Measurements from ENCODE around the gene ACOT12. TPM values are rescaled to one million over a fixed set of nuclear protein-coding genes. Genes with fewer than 3 reads are reported as not detected.

ACOT12 gene
- polyA plus RNA-seq (2011; rRNA removed) (0.18 TPM in 1 of 2 replicates, not detected in the other), polyA minus RNA-seq (2011; rRNA and poly(A)+ RNA removed) (not detected in 2 replicates)

DNA sequence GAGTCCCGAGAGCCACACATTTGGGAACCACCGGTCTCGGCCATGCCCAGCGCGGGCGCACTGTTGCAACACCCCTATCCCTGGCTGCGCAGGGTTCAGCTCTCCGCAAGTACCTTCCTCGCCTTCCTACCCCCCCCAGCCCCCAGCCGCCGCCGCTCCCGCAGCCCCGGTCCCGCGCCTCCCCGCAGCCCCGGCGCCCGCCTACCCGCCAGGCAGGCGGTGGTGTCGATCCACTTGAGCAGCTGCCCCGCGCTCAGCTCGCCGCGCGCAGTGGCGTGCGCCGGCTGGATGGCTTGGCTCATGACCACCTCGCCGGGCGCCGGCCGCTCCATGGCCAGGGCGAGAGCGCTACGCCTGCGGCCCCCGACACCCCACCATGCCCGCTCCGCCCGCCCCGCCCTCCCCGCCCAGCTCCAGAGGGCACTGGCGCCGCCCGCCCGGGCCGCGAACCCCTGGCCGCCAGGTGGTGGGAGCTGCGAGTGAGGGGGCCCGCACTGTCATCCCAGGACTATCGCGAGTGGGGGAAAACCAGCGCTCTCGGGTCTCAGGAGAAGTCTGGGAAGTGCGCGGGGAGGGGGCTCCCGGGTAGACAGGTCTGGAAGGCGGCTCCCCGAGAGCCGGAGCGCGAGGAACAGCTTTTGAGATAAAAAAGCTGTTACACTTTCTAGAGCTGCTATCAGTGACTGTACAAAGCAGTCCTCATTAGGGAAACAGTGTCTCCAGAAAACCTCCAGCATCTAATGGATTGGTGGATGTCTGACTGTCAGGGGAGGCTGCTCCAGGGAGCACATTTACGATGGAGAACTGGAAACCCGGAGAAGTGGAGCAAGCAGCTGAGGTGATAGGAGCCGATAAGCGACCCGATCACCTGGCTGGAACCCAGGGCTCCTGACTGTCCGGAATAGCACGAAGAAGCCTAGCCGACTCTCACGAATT, at the start of gene ACOT12:
ACOT12 (minus strand) TSS at position 352 of the 936 bp plus-strand sequence; CDS start at position 332, 20 bp downstream.
- TF ChIP-seq, protein P1, sequence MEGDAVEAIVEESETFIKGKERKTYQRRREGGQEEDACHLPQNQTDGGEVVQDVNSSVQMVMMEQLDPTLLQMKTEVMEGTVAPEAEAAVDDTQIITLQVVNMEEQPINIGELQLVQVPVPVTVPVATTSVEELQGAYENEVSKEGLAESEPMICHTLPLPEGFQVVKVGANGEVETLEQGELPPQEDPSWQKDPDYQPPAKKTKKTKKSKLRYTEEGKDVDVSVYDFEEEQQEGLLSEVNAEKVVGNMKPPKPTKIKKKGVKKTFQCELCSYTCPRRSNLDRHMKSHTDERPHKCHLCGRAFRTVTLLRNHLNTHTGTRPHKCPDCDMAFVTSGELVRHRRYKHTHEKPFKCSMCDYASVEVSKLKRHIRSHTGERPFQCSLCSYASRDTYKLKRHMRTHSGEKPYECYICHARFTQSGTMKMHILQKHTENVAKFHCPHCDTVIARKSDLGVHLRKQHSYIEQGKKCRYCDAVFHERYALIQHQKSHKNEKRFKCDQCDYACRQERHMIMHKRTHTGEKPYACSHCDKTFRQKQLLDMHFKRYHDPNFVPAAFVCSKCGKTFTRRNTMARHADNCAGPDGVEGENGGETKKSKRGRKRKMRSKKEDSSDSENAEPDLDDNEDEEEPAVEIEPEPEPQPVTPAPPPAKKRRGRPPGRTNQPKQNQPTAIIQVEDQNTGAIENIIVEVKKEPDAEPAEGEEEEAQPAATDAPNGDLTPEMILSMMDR (IDR thresholded peaks at IDR 0.05; ENCODE audit: insufficient read depth, low read depth, low read length): no peak
- Histone ChIP-seq H3K36me3 (ENCODE audit: control insufficient read depth, insufficient read depth, low read length) (no peaks in the 10 kb centered on the region), H3K4me3 (ENCODE audit: low read depth, low read length) (peak within 1 kb of the TSS; percentile 37), H3K27me3 (ENCODE audit: control insufficient read depth, insufficient read depth, low read length) (no peaks in the 10 kb centered on the region)
- DNase-seq (ENCODE audit: low read depth): no peak
- ChIA-PET POLR2A (no interaction called here), CTCF (interaction anchor here (0.6 to 1.5 kb wide), 3 partner anchors 12 to 384 kb away, joined by 3 read pairs; no protein-coding TSS in a partner anchor)

DNA sequence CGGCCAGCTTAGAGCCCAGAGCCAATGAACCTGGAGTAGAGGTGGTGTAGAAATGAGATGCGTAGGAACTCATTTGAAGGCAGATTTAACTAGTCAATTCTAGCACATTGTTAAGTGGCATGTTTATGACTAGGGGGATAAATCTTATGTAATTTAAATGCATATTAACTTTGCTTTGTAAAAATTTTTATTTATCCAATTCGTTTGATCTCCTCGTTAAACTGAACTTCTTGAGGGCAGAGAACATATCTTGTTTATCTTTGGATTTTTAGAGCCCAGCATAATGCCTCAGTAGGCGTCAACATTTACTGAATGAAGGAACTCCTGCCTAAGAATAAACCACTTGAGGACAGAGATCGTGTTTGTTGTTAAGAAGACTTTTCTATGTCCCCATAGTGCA, 41.1 kb upstream of the ACOT12 start:
- Histone ChIP-seq H3K4me3 (ENCODE audit: low read depth, low read length) (no peak overlapping the region), H3K36me3 (ENCODE audit: control insufficient read depth, insufficient read depth, low read length) (no peaks in the 10 kb centered on the region), H3K27me3 (ENCODE audit: control insufficient read depth, insufficient read depth, low read length) (no peaks in the 10 kb centered on the region)
- CTCF ChIA-PET: interaction anchor here (1.1 kb wide), 1 partner anchor 10 kb away, joined by 3 read pairs; no protein-coding TSS in a partner anchor
- DNase-seq (ENCODE audit: low read depth): no peak
- TF ChIP-seq, protein P1 (IDR thresholded peaks at IDR 0.05; ENCODE audit: insufficient read depth, low read depth, low read length): no peak
- POLR2A ChIA-PET: no interaction called here

DNA sequence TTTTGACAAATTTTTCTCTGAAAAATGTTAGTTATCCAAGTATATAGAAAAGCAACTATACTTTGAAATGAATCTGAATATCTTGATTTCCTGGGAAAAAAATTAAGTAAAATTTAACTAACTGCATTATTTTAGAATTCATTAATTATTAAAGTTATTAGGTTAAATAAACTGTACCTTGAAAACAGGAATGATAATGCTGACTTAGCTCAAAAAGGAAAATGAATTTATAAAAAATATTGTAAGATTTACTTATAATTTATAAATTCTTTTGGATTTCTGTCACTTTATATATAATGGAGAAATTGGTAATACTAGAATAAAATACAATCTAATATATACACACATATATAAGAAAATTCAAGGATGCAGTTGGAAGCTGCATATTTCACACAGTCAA, 36.1 kb upstream of the ACOT12 start:
- Histone ChIP-seq H3K4me3 (ENCODE audit: low read depth, low read length) (no peak overlapping the region), H3K36me3 (ENCODE audit: control insufficient read depth, insufficient read depth, low read length) (no peaks in the 10 kb centered on the region), H3K27me3 (ENCODE audit: control insufficient read depth, insufficient read depth, low read length) (no peaks in the 10 kb centered on the region)
- ChIA-PET CTCF (interaction anchor here (1.0 kb wide), 1 partner anchor 735 kb away, joined by 4 read pairs; no protein-coding TSS in a partner anchor), POLR2A (no interaction called here)
- TF ChIP-seq, protein P1 (IDR thresholded peaks at IDR 0.05; ENCODE audit: insufficient read depth, low read depth, low read length): no peak
- DNase-seq (ENCODE audit: low read depth): no peak

DNA sequence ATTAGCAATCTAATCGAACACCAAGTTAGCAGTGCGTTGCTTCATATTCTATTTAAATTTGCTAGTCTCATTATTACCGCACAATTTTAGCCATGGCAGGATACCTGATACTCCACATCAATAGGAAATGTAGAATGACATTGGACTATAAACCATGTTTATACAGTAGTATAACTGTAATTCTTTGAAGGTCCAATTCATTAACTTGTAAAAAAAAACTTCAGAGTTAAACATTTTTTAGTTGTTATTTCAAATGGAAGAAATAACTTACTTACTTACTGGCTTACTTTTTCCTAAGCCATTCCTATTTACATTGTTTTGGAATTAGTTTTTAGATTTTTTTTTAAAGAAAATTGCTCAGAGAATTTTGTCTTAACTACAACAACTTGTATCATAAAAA, 35.4 kb upstream of the ACOT12 start:
- no peak for DNase-seq (ENCODE audit: low read depth)
- Histone ChIP-seq H3K36me3 (ENCODE audit: control insufficient read depth, insufficient read depth, low read length) (no peaks in the 10 kb centered on the region), H3K4me3 (ENCODE audit: low read depth, low read length) (no peak overlapping the region), H3K27me3 (ENCODE audit: control insufficient read depth, insufficient read depth, low read length) (no peaks in the 10 kb centered on the region)
- TF ChIP-seq, protein P1 (IDR thresholded peaks at IDR 0.05; ENCODE audit: insufficient read depth, low read depth, low read length): no peak
- POLR2A ChIA-PET: no interaction called here
- CTCF ChIA-PET: no interaction called here

DNA sequence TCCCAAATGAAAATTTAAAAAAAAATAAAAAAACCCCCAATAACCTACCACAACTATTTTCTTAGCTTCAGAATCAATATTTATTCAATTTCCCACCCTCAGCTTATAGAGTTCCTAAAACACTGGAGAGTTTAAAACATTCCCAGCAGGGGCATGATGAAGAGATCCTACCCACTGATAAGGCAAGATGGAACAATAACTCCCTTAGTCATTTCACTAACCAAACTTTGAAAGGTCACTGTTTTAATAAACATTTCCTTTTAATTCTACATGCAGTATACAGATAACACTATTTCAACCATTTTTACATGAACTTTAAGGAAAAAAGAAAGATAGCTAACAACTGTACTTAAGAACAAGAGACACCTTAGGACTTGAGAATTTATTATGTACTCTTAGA, 34.9 kb upstream of the ACOT12 start:
- Histone ChIP-seq H3K36me3 (ENCODE audit: control insufficient read depth, insufficient read depth, low read length) (no peaks in the 10 kb centered on the region), H3K4me3 (ENCODE audit: low read depth, low read length) (no peak overlapping the region), H3K27me3 (ENCODE audit: control insufficient read depth, insufficient read depth, low read length) (no peaks in the 10 kb centered on the region)
- TF ChIP-seq, protein P1 (IDR thresholded peaks at IDR 0.05; ENCODE audit: insufficient read depth, low read depth, low read length): no peak
- CTCF ChIA-PET: no interaction called here
- POLR2A ChIA-PET: no interaction called here
- DNase-seq (ENCODE audit: low read depth): no peak
